Endothelial cell of umbilical vein (primary cell): Measurements from ENCODE around the gene NMT1. TPM values are rescaled to one million over a fixed set of nuclear protein-coding genes. Genes with fewer than 3 reads are reported as not detected.

Source experiments
- BruUV-seq: library from RNA; stranded (reverse); fragments of 400-500 nt; replicated peaks from 2 replicates; lab custom pipeline; 2021; lab: Mats Ljungman, UMichigan
- CTCF ChIA-PET: fragments of 300-600, 350-600 bp; sonication (Branson Sonifier 250); formaldehyde crosslinking; loops from one replicate; lab custom pipeline; 2021; ENCODE audit warnings: antibody characterized with exemption, inconsistent platforms; lab: Charles Lee
- POLR2A ChIA-PET: fragments of 300-600, 350-600 bp; sonication (Branson Sonifier 250); formaldehyde crosslinking; loops from one replicate; lab custom pipeline; 2021; ENCODE audit warnings: antibody characterized with exemption, inconsistent platforms; lab: Charles Lee
- DNase-seq: peaks from one replicate; pipeline ENCODE4 v3.0.0-alpha.2; 2011; ENCODE audit warnings: low read depth, low spot score
- FAIRE-seq: peaks from 2 replicates; lab custom pipeline; 2011; peaks lifted over from hg19 to GRCh38; lab: Jason Lieb, UNC
- H2AFZ ChIP-seq: 2 replicates; pipeline ENCODE4 v1.6.0; 2012; ENCODE audit warnings: low read depth, low read length, control low read depth, inconsistent platforms
- H3K27ac ChIP-seq: 2 replicates; pipeline ENCODE4 v1.5.1; 2011; ENCODE audit warnings: low read depth, mild to moderate bottlenecking, control low read depth, low read length, moderate library complexity; ENCODE audit not compliant: insufficient read depth
- H3K27me3 ChIP-seq, 2 experiments: 2 replicates each; pipeline versions ENCODE4 v1.6.0 to v1.6.1; 2011; ENCODE audit warnings: low read length in 2 of 2, mixed read lengths in 1 of 2; ENCODE audit not compliant: control insufficient read depth in 2 of 2, insufficient read depth in 2 of 2
- H3K36me3 ChIP-seq, 2 experiments: 2 replicates in 1 of 2; 3 replicates in 1 of 2; pipeline ENCODE4 v1.5.1; 2011; ENCODE audit warnings: low read length in 2 of 2, mild to moderate bottlenecking in 1 of 2, moderate library complexity in 1 of 2; ENCODE audit not compliant: control insufficient read depth in 2 of 2, insufficient read depth in 2 of 2; ENCODE audit errors: extremely low read depth in 1 of 2
- H3K4me1 ChIP-seq: 3 replicates; pipeline ENCODE4 v1.5.1; 2011; ENCODE audit warnings: mild to moderate bottlenecking, low read length; ENCODE audit not compliant: control insufficient read depth, insufficient read depth; ENCODE audit errors: extremely low read depth
- H3K4me2 ChIP-seq: 2 replicates; pipeline ENCODE4 v1.6.1; 2011; ENCODE audit warnings: low read length, control low read depth, mixed read lengths; ENCODE audit not compliant: insufficient read depth
- H3K4me3 ChIP-seq, 3 experiments: fragments of 200-600 bp in 1 of 3; sonication (generic), shearing (Covaris generic) in 1 of 3; replicated peaks in 1 of 3; 2 replicates each; pipeline ENCODE4 v1.5.1; 2011 to 2016; ENCODE audit warnings: control low read depth in 3 of 3, low read length in 3 of 3, mild to moderate bottlenecking in 2 of 3, inconsistent platforms in 1 of 3, low read depth in 1 of 3, moderate library complexity in 1 of 3; ENCODE audit not compliant: insufficient read depth in 1 of 3
- H3K79me2 ChIP-seq: 2 replicates; pipeline ENCODE4 v1.6.0; 2012; ENCODE audit warnings: low read length, inconsistent platforms; ENCODE audit not compliant: control insufficient read depth, insufficient read depth
- H3K9ac ChIP-seq: replicated peaks from 2 replicates; pipeline ENCODE3; 2011; ENCODE audit warnings: low read length, control low read depth; ENCODE audit not compliant: insufficient read depth; ENCODE audit errors: extremely low read depth
- H3K9me1 ChIP-seq: replicated peaks from 3 replicates; pipeline ENCODE4 v1.6.0; 2011; ENCODE audit warnings: mild to moderate bottlenecking, low read length; ENCODE audit not compliant: control insufficient read depth, insufficient read depth; ENCODE audit errors: extremely low read depth
- H3K9me3 ChIP-seq: replicated peaks from 2 replicates; pipeline ENCODE4 v1.5.1; 2012; ENCODE audit warnings: low read length, inconsistent platforms; ENCODE audit not compliant: control insufficient read depth, insufficient read depth
- H4K20me1 ChIP-seq: replicated peaks from 2 replicates; pipeline ENCODE3; 2011; ENCODE audit warnings: mild to moderate bottlenecking, low read length; ENCODE audit not compliant: control insufficient read depth, insufficient read depth; ENCODE audit errors: extremely low read depth
- CTCF ChIP-seq, 2 donors: IDR thresholded peaks; 1 replicate in 1 of 2; 2 replicates in 1 of 2; pipeline ENCODE4 v1.5.1; 2011; ENCODE audit warnings: low read length in 2 of 2, mild to moderate bottlenecking in 2 of 2, moderate library complexity in 2 of 2, control low read depth in 1 of 2, inconsistent platforms in 1 of 2, low read depth in 1 of 2; ENCODE audit not compliant: insufficient read depth in 1 of 2; ENCODE audit errors: extremely low read depth in 1 of 2
- EZH2 ChIP-seq: IDR thresholded peaks from 2 replicates; pipeline ENCODE4 v1.6.1; 2012; ENCODE audit warnings: borderline replicate concordance, low read depth, mild to moderate bottlenecking, moderate library complexity, low read length, inconsistent platforms; ENCODE audit not compliant: severe bottlenecking
- FOS ChIP-seq: IDR thresholded peaks from 2 replicates; pipeline ENCODE4 v1.6.1; 2011; ENCODE audit warnings: mild to moderate bottlenecking, low read length, moderate library complexity, borderline replicate concordance; ENCODE audit not compliant: insufficient read depth
- GATA2 ChIP-seq: IDR thresholded peaks from 2 replicates; pipeline ENCODE4 v1.7.0; 2011; ENCODE audit warnings: low read depth, mild to moderate bottlenecking, moderate library complexity, mixed read lengths, low read length; ENCODE audit not compliant: insufficient read length, insufficient read depth
- JUN ChIP-seq: IDR thresholded peaks from 2 replicates; pipeline ENCODE4 v1.6.1; 2011; ENCODE audit warnings: borderline replicate concordance, low read depth; ENCODE audit not compliant: insufficient read length, insufficient read depth
- MAX ChIP-seq: IDR thresholded peaks from 2 replicates; pipeline ENCODE4 v1.6.1; 2011; ENCODE audit not compliant: insufficient read depth, insufficient read length
- MYC ChIP-seq: IDR thresholded peaks from one replicate; pipeline ENCODE4 v1.6.1; 2011; ENCODE audit warnings: mild to moderate bottlenecking, low read depth, low read length
- POLR2A ChIP-seq: IDR thresholded peaks from 2 replicates; pipeline ENCODE4 v1.6.1; 2012; ENCODE audit warnings: low read depth, mild to moderate bottlenecking, control low read depth, low read length
- POLR2AphosphoS5 ChIP-seq: IDR thresholded peaks from 2 replicates; pipeline ENCODE4 v1.6.1; 2012; ENCODE audit warnings: low read depth, mild to moderate bottlenecking, control low read depth, low read length, moderate library complexity; ENCODE audit not compliant: insufficient read depth
- dilution Hi-C: fragments of 300-500 bp; cut with MboI; formaldehyde crosslinking; loops from one replicate; pipeline ENCODE4 v1.15.0; 2019; ENCODE audit warnings: low sequenced_read_pairs; ENCODE audit not compliant: extremely low pct_ligation_motif_present
- intact Hi-C: fragments of 100-400 bp; cut with micrococcal nuclease; formaldehyde crosslinking; loops from one replicate; pipeline ENCODE4 v1.10.0; 2022
- polyA plus RNA-seq, 4 experiments: library from polyadenylated mRNA; depleted of rRNA in 3 of 4; stranded (reverse) in 3 of 4; unstranded in 1 of 4; fragments of >200 nt; gene quantifications; 2 replicates each; pipeline versions ENCODE4 v1.2.1 to v1.2.3, GENCODE V29; 2011 to 2012; ENCODE audit warnings: missing spikeins in 1 of 4
- total RNA-seq: library from RNA; stranded (reverse); gene quantifications from 2 replicates; pipeline ENCODE4 v1.2.3, GENCODE V29; 2021

Gene NMT1
- total and polyA plus RNA-seq, 2 donors (not counting 3 experiments of a cell fraction or from before 2014, with no cell fraction given), result 37.6 to 135 TPM

- dilution Hi-C loops, result no loop called here
- Histone ChIP-seq H3K9me1 (no peaks in the 10 kb centered on the region), H3K4me1 (peaks cover 10% of the 10 kb centered on the region), H3K4me2 (no peak overlapping the region), H3K36me3 (no peaks in the 10 kb centered on the region), H3K9ac (no peak overlapping the region), H3K4me3 (no peak overlapping the region), H3K27ac (no peak overlapping the region), H3K79me2 (no peaks in the 10 kb centered on the region), H2AFZ (no peak overlapping the region), H3K27me3 (no peaks in the 10 kb centered on the region), H3K9me3 (no peaks in the 10 kb centered on the region), H4K20me1 (no peaks in the 10 kb centered on the region)
- TF ChIP-seq CTCF (IDR thresholded peaks at IDR 0.05; ENCODE audit: extremely low read depth in 1 of 2, insufficient read depth in 1 of 2, low read depth in 1 of 2, low read length in 2 of 2) (no peak), JUN (no peak), FOS (no peak), POLR2AphosphoS5 (no peak), EZH2 (no peak), MAX (no peak), GATA2 (no peak), MYC (no peak), POLR2A (no peak)
- DNase-seq, result no peak
- ChIA-PET POLR2A (no interaction called here), CTCF (interaction anchor here (0.8 to 6.4 kb wide), 4 partner anchors 11 to 257 kb away, joined by 3 to 476 read pairs (median 200); partner anchors contain the start of gene HEXIM1)
- intact Hi-C loops, result no loop called here
- no TSS peak for BruUV-seq
- no peak for FAIRE-seq
These were observed 75.9 kb downstream of the NMT1 start for GRCh38 chr17:45136846-45137560.
